GM23338 (cell line): ENCODE results near the gene DHRSX. TPM values are rescaled to one million over a fixed set of nuclear protein-coding genes. Genes with fewer than 3 reads are reported as not detected.

Source experiments
- ATAC-seq: fragments of 200-7000 bp; cut with Tn5 transposase; 3 replicates; pipeline ENCODE4 v1.9.1; 2020
- DNase-seq: peaks from one replicate; pipeline ENCODE4 v3.0.0-alpha.2; 2015; ENCODE audit warnings: low spot score
- H2AFZ ChIP-seq: fragments of 200-600 bp; sonication (generic); 2 replicates; pipeline ENCODE4 v1.8.0; 2016; ENCODE audit warnings: antibody characterized with exemption, mild to moderate bottlenecking, moderate library complexity
- H3F3A ChIP-seq: fragments of 200-600 bp; sonication (generic); replicated peaks from 2 replicates; pipeline ENCODE4 v1.8.0; 2017; ENCODE audit warnings: antibody characterized with exemption, mixed run types, low read depth
- H3K27ac ChIP-seq: fragments of 200-600 bp; sonication (generic); 2 replicates; pipeline ENCODE4 v1.6.1; 2016; ENCODE audit warnings: low read depth
- H3K27me3 ChIP-seq: fragments of 200-600 bp; sonication (generic); 2 replicates; pipeline ENCODE4 v1.8.0; 2016; ENCODE audit warnings: mild to moderate bottlenecking, mixed run types, moderate library complexity; ENCODE audit not compliant: insufficient read depth
- H3K36me3 ChIP-seq: fragments of 200-600 bp; sonication (generic); 2 replicates; pipeline ENCODE4 v1.8.0; 2016; ENCODE audit warnings: mild to moderate bottlenecking; ENCODE audit not compliant: insufficient read depth
- H3K4me1 ChIP-seq: fragments of 200-600 bp; sonication (generic); 2 replicates; pipeline ENCODE4 v1.8.0; 2016; ENCODE audit warnings: mild to moderate bottlenecking, moderate library complexity; ENCODE audit not compliant: insufficient read depth
- H3K4me2 ChIP-seq: fragments of 200-600 bp; sonication (generic); 2 replicates; pipeline ENCODE4 v1.7.1; 2017; ENCODE audit warnings: mixed run types
- H3K4me3 ChIP-seq: fragments of 200-600 bp; sonication (generic); 2 replicates; pipeline ENCODE4 v1.6.1; 2016; ENCODE audit warnings: mixed run types
- H3K79me2 ChIP-seq: fragments of 200-600 bp; sonication (generic); replicated peaks from 2 replicates; pipeline ENCODE4 v1.8.0; 2017; ENCODE audit warnings: mild to moderate bottlenecking; ENCODE audit not compliant: insufficient read depth
- H3K9me2 ChIP-seq: fragments of 200-600 bp; sonication (generic); 2 replicates; pipeline ENCODE4 v1.8.0; 2017; ENCODE audit not compliant: insufficient read depth
- H4K20me1 ChIP-seq: fragments of 200-600 bp; sonication (generic); replicated peaks from 2 replicates; pipeline ENCODE4 v1.8.0; 2017; ENCODE audit warnings: mild to moderate bottlenecking; ENCODE audit not compliant: insufficient read depth
- H3K27ac Mint-ChIP-seq: 2 replicates; pipeline ENCODE4 v1.8.0; 2020; ENCODE audit warnings: inconsistent platforms, mild to moderate bottlenecking, moderate library complexity, mixed read lengths
- H3K27me3 Mint-ChIP-seq: 3 replicates; pipeline ENCODE4 v1.8.0; 2022; ENCODE audit warnings: low read depth, mild to moderate bottlenecking, moderate library complexity, mixed read lengths, inconsistent platforms; ENCODE audit not compliant: insufficient read depth, poor library complexity
- H3K36me3 Mint-ChIP-seq: 3 replicates; pipeline ENCODE4 v1.8.0; 2021; ENCODE audit warnings: low read depth, mild to moderate bottlenecking, inconsistent platforms, moderate library complexity, mixed read lengths
- H3K4me1 Mint-ChIP-seq: 3 replicates; pipeline ENCODE4 v1.8.0; 2020; ENCODE audit warnings: mild to moderate bottlenecking, inconsistent platforms, mixed read lengths
- H3K4me3 Mint-ChIP-seq: 3 replicates; pipeline ENCODE4 v1.8.0; 2021; ENCODE audit warnings: moderate library complexity, mild to moderate bottlenecking, inconsistent platforms, mixed read lengths
- H3K9me3 Mint-ChIP-seq: 3 replicates; pipeline ENCODE4 v1.8.0; 2020; ENCODE audit warnings: moderate library complexity, mild to moderate bottlenecking, inconsistent platforms, mixed read lengths
- CREB1 ChIP-seq: fragments of 250-450 bp; sonication (Bioruptor Pico); IDR thresholded peaks from 2 replicates; pipeline ENCODE4 v1.5.0; 2020; ENCODE audit warnings: low read depth, mild to moderate bottlenecking, moderate library complexity
- CTCF ChIP-seq, 2 experiments: fragments of 200-600 bp in 1 of 2; sonication (generic) in 1 of 2; conservative IDR thresholded peaks; 2 replicates each; pipeline versions ENCODE4 v1.5.1 to v1.6.1; 2016 to 2017; ENCODE audit warnings: antibody characterized with exemption in 2 of 2, low read depth in 2 of 2, mild to moderate bottlenecking in 2 of 2, moderate library complexity in 1 of 2
- NANOG ChIP-seq: IDR thresholded peaks from 2 replicates; pipeline ENCODE4 v1.6.1; 2016; ENCODE audit warnings: antibody characterized with exemption, borderline replicate concordance
- STAT1 ChIP-seq: IDR thresholded peaks from one replicate; pipeline ENCODE4 v1.6.1; 2016; ENCODE audit warnings: antibody characterized with exemption; ENCODE audit not compliant: unreplicated experiment
- ZNF331 ChIP-seq: fragments of 250-450 bp; sonication (Bioruptor Pico); IDR thresholded peaks from 2 replicates; pipeline ENCODE4 v1.5.0; 2020; ENCODE audit warnings: low read depth, mild to moderate bottlenecking, moderate library complexity
- polyA plus RNA-seq: library from polyadenylated mRNA; unstranded; fragments of >200 nt; fragmentation: Nextera tagmentation; extraction: Ambion mirVana; gene quantifications from 2 replicates; pipeline ENCODE4 v1.2.1, GENCODE V29; 2016
- total RNA-seq: library from RNA; depleted of rRNA; stranded (reverse); fragments of >200 nt; shearing (Covaris generic); gene quantifications from 2 replicates; pipeline ENCODE4 v1.2.3, GENCODE V29; 2014
- TF ChIP-seq, protein P1 (sequence below): fragments of 250-450 bp; sonication (Bioruptor Pico); IDR thresholded peaks from 2 replicates; pipeline ENCODE4 v1.5.0; 2020; ENCODE audit warnings: mild to moderate bottlenecking, moderate library complexity

Gene DHRSX
- total and polyA plus RNA-seq, 2 experiments from 2014 or later = 33.9 to 43.0 TPM

DNA sequence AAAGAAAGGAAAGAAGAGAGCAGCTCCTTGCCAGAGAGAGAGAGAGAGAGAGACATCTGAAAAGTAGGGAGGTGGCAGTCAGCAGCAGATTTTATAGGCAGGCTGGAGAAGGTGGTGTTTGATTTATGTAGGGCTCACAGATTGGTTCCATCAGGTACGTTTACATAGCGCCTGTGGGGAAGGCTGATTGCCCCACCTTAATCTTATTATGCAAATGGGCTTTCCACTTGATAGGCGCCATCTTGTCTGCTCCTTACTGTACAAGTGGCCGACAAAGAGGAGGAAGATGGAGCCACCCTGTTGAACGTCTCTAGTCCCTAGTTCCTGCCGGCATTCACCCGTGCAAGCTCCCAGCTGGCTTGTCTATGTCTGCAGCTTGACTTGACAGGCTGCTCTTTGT is 49.1 kb upstream of the DHRSX start (continued):
- TF ChIP-seq, protein P1, sequence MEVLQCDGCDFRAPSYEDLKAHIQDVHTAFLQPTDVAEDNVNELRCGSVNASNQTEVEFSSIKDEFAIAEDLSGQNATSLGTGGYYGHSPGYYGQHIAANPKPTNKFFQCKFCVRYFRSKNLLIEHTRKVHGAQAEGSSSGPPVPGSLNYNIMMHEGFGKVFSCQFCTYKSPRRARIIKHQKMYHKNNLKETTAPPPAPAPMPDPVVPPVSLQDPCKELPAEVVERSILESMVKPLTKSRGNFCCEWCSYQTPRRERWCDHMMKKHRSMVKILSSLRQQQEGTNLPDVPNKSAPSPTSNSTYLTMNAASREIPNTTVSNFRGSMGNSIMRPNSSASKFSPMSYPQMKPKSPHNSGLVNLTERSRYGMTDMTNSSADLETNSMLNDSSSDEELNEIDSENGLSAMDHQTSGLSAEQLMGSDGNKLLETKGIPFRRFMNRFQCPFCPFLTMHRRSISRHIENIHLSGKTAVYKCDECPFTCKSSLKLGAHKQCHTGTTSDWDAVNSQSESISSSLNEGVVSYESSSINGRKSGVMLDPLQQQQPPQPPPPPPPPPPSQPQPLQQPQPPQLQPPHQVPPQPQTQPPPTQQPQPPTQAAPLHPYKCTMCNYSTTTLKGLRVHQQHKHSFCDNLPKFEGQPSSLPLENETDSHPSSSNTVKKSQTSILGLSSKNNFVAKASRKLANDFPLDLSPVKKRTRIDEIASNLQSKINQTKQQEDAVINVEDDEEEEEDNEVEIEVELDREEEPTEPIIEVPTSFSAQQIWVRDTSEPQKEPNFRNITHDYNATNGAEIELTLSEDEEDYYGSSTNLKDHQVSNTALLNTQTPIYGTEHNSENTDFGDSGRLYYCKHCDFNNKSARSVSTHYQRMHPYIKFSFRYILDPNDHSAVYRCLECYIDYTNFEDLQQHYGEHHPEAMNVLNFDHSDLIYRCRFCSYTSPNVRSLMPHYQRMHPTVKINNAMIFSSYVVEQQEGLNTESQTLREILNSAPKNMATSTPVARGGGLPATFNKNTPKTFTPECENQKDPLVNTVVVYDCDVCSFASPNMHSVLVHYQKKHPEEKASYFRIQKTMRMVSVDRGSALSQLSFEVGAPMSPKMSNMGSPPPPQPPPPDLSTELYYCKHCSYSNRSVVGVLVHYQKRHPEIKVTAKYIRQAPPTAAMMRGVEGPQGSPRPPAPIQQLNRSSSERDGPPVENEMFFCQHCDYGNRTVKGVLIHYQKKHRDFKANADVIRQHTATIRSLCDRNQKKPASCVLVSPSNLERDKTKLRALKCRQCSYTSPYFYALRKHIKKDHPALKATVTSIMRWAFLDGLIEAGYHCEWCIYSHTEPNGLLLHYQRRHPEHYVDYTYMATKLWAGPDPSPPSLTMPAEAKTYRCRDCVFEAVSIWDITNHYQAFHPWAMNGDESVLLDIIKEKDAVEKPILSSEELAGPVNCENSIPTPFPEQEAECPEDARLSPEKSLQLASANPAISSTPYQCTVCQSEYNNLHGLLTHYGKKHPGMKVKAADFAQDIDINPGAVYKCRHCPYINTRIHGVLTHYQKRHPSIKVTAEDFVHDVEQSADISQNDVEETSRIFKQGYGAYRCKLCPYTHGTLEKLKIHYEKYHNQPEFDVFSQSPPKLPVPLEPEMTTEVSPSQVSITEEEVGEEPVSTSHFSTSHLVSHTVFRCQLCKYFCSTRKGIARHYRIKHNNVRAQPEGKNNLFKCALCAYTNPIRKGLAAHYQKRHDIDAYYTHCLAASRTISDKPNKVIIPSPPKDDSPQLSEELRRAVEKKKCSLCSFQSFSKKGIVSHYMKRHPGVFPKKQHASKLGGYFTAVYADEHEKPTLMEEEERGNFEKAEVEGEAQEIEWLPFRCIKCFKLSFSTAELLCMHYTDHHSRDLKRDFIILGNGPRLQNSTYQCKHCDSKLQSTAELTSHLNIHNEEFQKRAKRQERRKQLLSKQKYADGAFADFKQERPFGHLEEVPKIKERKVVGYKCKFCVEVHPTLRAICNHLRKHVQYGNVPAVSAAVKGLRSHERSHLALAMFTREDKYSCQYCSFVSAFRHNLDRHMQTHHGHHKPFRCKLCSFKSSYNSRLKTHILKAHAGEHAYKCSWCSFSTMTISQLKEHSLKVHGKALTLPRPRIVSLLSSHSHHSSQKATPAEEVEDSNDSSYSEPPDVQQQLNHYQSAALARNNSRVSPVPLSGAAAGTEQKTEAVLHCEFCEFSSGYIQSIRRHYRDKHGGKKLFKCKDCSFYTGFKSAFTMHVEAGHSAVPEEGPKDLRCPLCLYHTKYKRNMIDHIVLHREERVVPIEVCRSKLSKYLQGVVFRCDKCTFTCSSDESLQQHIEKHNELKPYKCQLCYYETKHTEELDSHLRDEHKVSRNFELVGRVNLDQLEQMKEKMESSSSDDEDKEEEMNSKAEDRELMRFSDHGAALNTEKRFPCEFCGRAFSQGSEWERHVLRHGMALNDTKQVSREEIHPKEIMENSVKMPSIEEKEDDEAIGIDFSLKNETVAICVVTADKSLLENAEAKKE = no peak

- peak; percentile 61 for DNase-seq
- Histone ChIP-seq H3K4me1 (peaks cover 37% of the 10 kb centered on the region), H3K9me2 (no peaks in the 10 kb centered on the region)
These were observed 48.1 kb upstream of the DHRSX start for GRCh38 chrX:2548711-2549423.

More at GRCh38 chrX:2548711-2549423, 48.1 kb upstream of the DHRSX start:
- H3K4me1 Mint-ChIP-seq = peaks cover 27% of the 10 kb centered on the region
- peak; percentile 38; the same call in 1 of the 2 replicates for TF ChIP-seq CREB1 (CRISPR knock-in tag)
- TF ChIP-seq CTCF (conservative IDR thresholded peaks at IDR 0.05; ENCODE audit: low read depth in 2 of 2) = peak; percentile 62 to 70
- peak; percentile 28; the same call in 1 of the 2 replicates for TF ChIP-seq NANOG
- TF ChIP-seq STAT1 = no peak
- TF ChIP-seq, protein P1 = no peak
- TF ChIP-seq ZNF331 (CRISPR knock-in tag) = no peak
- H3K9me3 Mint-ChIP-seq = peaks cover 46% of the 10 kb centered on the region
- ATAC-seq = peak; percentile 89
- Histone ChIP-seq H3F3A (0 out of 2 replicates have a peak, but pooled peaks cover 3% of the 10 kb centered on the region), H4K20me1 (no peaks in the 10 kb centered on the region), H2AFZ (no peak overlapping the region), H3K27ac (peak overlapping the region; percentile 84), H3K4me2 (0 out of 2 replicates have a peak overlapping the region, but pooled peaks have one; percentile 1), H3K27me3 (no peaks in the 10 kb centered on the region), H3K36me3 (no peaks in the 10 kb centered on the region), H3K4me3 (0 out of 2 replicates have a peak overlapping the region, but pooled peaks have one; percentile 1), H3K79me2 (no peaks in the 10 kb centered on the region)
- peaks cover 33% of the 10 kb centered on the region for H3K36me3 Mint-ChIP-seq
- H3K4me3 Mint-ChIP-seq = no peak overlapping the region; the same call in 2 of the 3 replicates
- peak overlapping the region; percentile 91 for H3K27ac Mint-ChIP-seq
- peaks cover 6% of the 10 kb centered on the region for H3K27me3 Mint-ChIP-seq
